PC-3 (cell line): ENCODE results near the gene AFF2. TPM values are rescaled to one million over a fixed set of nuclear protein-coding genes. Genes with fewer than 3 reads are reported as not detected.

Experiments used
- ATAC-seq: fragments of 200-7000 bp; cut with Tn5 transposase; 2 replicates; pipeline ENCODE4 v1.9.1; 2020; ENCODE audit warnings: mild to moderate bottlenecking, moderate library complexity
- BruUV-seq: library from RNA; stranded (reverse); fragments of 400-500 nt; replicated peaks from 2 replicates; lab custom pipeline; 2021; lab: Mats Ljungman, UMichigan
- CTCF ChIA-PET: fragments of 300-600 bp; sonication (Branson Sonifier 250); formaldehyde crosslinking; loops from one replicate; lab custom pipeline; 2022; ENCODE audit warnings: antibody characterized with exemption; lab: Charles Lee
- POLR2A ChIA-PET: fragments of 300-600 bp; sonication (Branson Sonifier 250); formaldehyde crosslinking; loops from one replicate; lab custom pipeline; 2022; ENCODE audit warnings: antibody characterized with exemption; ENCODE audit not compliant: unreplicated experiment; lab: Charles Lee
- DNase-seq: peaks from one replicate; pipeline ENCODE4 v3.0.0-alpha.2; 2015
- H2AFZ ChIP-seq: fragments of 300-600 bp; sonication (generic); 2 replicates; pipeline ENCODE4 v1.6.0; 2016; ENCODE audit warnings: antibody characterized with exemption, low read length
- H3F3A ChIP-seq: fragments of 300-600 bp; sonication (generic); one replicate; pipeline ENCODE4 v1.6.0; 2017; ENCODE audit warnings: antibody characterized with exemption, low read length, control low read depth, mild to moderate bottlenecking; ENCODE audit not compliant: unreplicated experiment
- H3K27ac ChIP-seq: fragments of 300-600 bp; sonication (generic); 2 replicates; pipeline ENCODE4 v1.5.1; 2016; ENCODE audit warnings: mild to moderate bottlenecking, low read length
- H3K27me3 ChIP-seq: fragments of 300-600 bp; sonication (generic); 2 replicates; pipeline ENCODE4 v1.6.1; 2016; ENCODE audit warnings: low read length, mixed read lengths
- H3K36me3 ChIP-seq: fragments of 300-600 bp; sonication (generic); 2 replicates; pipeline ENCODE4 v1.6.1; 2016; ENCODE audit warnings: low read depth, mixed run types, low read length, mixed read lengths
- H3K4me1 ChIP-seq: fragments of 300-600 bp; sonication (generic); 2 replicates; pipeline ENCODE4 v1.5.1; 2016; ENCODE audit warnings: low read length; ENCODE audit not compliant: insufficient read depth
- H3K4me2 ChIP-seq: fragments of 300-600 bp; sonication (generic); 2 replicates; pipeline ENCODE4 v1.6.0; 2016; ENCODE audit warnings: low read length
- H3K4me3 ChIP-seq: fragments of 300-600 bp; sonication (generic); 2 replicates; pipeline ENCODE4 v1.5.1; 2016; ENCODE audit warnings: mild to moderate bottlenecking, low read length, mixed read lengths
- H3K79me2 ChIP-seq: fragments of 300-600 bp; sonication (generic); 2 replicates; pipeline ENCODE4 v1.6.1; 2017; ENCODE audit warnings: low read length, mixed read lengths
- H3K9ac ChIP-seq: fragments of 300-600 bp; sonication (generic); 2 replicates; pipeline ENCODE4 v1.6.0; 2016; ENCODE audit warnings: mild to moderate bottlenecking, low read length
- H3K9me2 ChIP-seq: fragments of 300-600 bp; sonication (generic); replicated peaks from 2 replicates; pipeline ENCODE4 v1.6.1; 2016; ENCODE audit warnings: mixed run types, low read length, mixed read lengths
- H3K9me3 ChIP-seq: fragments of 300-600 bp; sonication (generic); 2 replicates; pipeline ENCODE4 v1.6.1; 2016; ENCODE audit warnings: low read length, mixed read lengths
- H4K20me1 ChIP-seq: fragments of 300-600 bp; sonication (generic); 2 replicates; pipeline ENCODE4 v1.6.1; 2016; ENCODE audit warnings: low read length, mixed read lengths
- CTCF ChIP-seq: fragments of 300-600 bp; sonication (generic); conservative IDR thresholded peaks from 2 replicates; pipeline ENCODE4 v1.5.1; 2017; ENCODE audit warnings: antibody characterized with exemption, low read depth, mild to moderate bottlenecking, low read length
- EZH2 ChIP-seq: fragments of 300-600 bp; sonication (generic); IDR thresholded peaks from one replicate; pipeline ENCODE4 v1.6.1; 2017; ENCODE audit warnings: antibody characterized with exemption, mild to moderate bottlenecking, low read length; ENCODE audit not compliant: unreplicated experiment
- EZH2phosphoT487 ChIP-seq: fragments of 300-600 bp; sonication (generic); IDR thresholded peaks from 2 replicates; pipeline ENCODE4 v1.6.1; 2018; ENCODE audit warnings: mild to moderate bottlenecking, antibody characterized with exemption, low read length, borderline replicate concordance
- intact Hi-C: fragments of 100-400 bp; cut with micrococcal nuclease; formaldehyde crosslinking; loops from 2 replicates; pipeline ENCODE4 v1.9.0; 2023
- total RNA-seq: library from RNA; depleted of rRNA; stranded (reverse); fragments of >200 nt; gene quantifications from 2 replicates; pipeline ENCODE4 v1.2.3, GENCODE V29; 2014

The AFF2 gene
- total RNA-seq, 1 experiment from 2014 or later = not detected

- Histone ChIP-seq H4K20me1 (no peaks in the 10 kb centered on the region), H3K4me2 (no peak overlapping the region), H3K4me3 (no peak overlapping the region), H3K27ac (no peak overlapping the region), H3K36me3 (no peaks in the 10 kb centered on the region), H3K27me3 (no peaks in the 10 kb centered on the region), H2AFZ (no peak overlapping the region), H3K4me1 (no peaks in the 10 kb centered on the region), H3F3A (no peaks in the 10 kb centered on the region), H3K9me3 (no peaks in the 10 kb centered on the region), H3K9ac (no peak overlapping the region), H3K79me2 (no peaks in the 10 kb centered on the region), H3K9me2 (no peaks in the 10 kb centered on the region)
- no peak for DNase-seq
- BruUV-seq = no TSS peak
- TF ChIP-seq CTCF (no peak), EZH2 (no peak), EZH2phosphoT487 (no peak)
- intact Hi-C loops = no loop called here
- POLR2A ChIA-PET = no interaction called here
- ATAC-seq = no peak
- CTCF ChIA-PET = no interaction called here
Measured at GRCh38 chrX:148926371-148926770, 426.0 kb downstream of the AFF2 start.

DNA sequence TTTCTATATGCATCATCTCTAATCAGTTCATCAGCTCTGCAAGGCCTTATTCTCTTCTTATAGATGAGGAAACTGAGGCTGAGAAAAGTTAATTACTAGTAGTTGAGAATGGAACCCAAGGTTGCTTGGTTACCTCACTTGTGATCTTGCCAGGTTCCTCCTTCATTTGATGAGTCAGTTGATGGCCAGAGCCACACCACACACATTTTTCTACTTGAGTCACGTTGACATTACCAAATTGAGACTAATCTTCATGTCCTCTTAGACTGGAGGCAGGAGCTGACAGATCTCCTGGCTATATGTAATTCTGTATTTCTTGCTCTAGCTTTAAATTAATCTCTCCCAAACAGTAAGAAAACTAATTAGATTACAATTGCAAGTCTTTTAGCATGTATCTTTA, 428.4 kb downstream of the AFF2 start:
- no peak overlapping the region for H2AFZ ChIP-seq
- TF ChIP-seq EZH2 (no peak), CTCF (no peak), EZH2phosphoT487 (no peak)
- no peaks in the 10 kb centered on the region for H4K20me1 ChIP-seq
- no peaks in the 10 kb centered on the region for H3K9me2 ChIP-seq
- H3K27me3 ChIP-seq = no peaks in the 10 kb centered on the region
- no peak for ATAC-seq
- ChIA-PET CTCF (no interaction called here), POLR2A (no interaction called here)
- no peak overlapping the region for H3K4me2 ChIP-seq
- H3F3A ChIP-seq = no peaks in the 10 kb centered on the region
- H3K4me3 ChIP-seq = no peak overlapping the region
- DNase-seq = no peak
- intact Hi-C loops = no loop called here
- H3K9me3 ChIP-seq = no peaks in the 10 kb centered on the region
- no peak overlapping the region for H3K27ac ChIP-seq
- no peaks in the 10 kb centered on the region for H3K4me1 ChIP-seq
- H3K36me3 ChIP-seq = no peaks in the 10 kb centered on the region
- no peaks in the 10 kb centered on the region for H3K79me2 ChIP-seq
- no TSS peak for BruUV-seq
- H3K9ac ChIP-seq = no peak overlapping the region

DNA sequence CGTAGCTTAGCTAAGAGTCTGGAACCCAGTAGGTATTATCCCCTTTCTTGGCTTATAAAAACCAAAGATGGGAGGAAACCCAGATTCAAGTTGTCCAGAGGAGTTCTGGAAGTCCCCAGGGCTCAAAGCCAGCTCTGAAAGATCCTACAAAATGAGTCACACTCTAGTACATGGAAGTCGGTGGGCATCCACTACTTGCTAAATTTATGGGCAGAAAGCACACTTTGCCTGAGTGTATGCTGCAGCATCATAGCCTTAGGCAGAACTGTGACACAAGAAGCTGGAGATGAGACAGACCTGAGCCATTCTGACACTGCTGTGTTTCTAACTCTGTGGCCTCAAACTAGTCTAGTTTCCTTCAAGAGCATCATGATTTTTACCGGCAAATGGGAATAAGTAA, 429.3 kb downstream of the AFF2 start:
- H2AFZ ChIP-seq = no peak overlapping the region
- CTCF ChIA-PET = no interaction called here
- POLR2A ChIA-PET = no interaction called here
- no peak for DNase-seq
- BruUV-seq = no TSS peak
- H3K9me2 ChIP-seq = no peaks in the 10 kb centered on the region
- no peaks in the 10 kb centered on the region for H3K27me3 ChIP-seq
- no peaks in the 10 kb centered on the region for H4K20me1 ChIP-seq
- H3K9ac ChIP-seq = no peak overlapping the region
- intact Hi-C loops = no loop called here
- H3K36me3 ChIP-seq = no peaks in the 10 kb centered on the region
- TF ChIP-seq EZH2 (no peak), CTCF (no peak), EZH2phosphoT487 (no peak)
- ATAC-seq = no peak
- no peaks in the 10 kb centered on the region for H3K4me1 ChIP-seq
- H3K4me2 ChIP-seq = no peak overlapping the region
- H3K4me3 ChIP-seq = no peak overlapping the region
- H3F3A ChIP-seq = no peaks in the 10 kb centered on the region
- H3K79me2 ChIP-seq = no peaks in the 10 kb centered on the region
- H3K27ac ChIP-seq = no peak overlapping the region
- no peaks in the 10 kb centered on the region for H3K9me3 ChIP-seq
